Loucy (cell line): Measurements from ENCODE around the gene HOXD4.

Source experiments
- CTCF ChIP-seq: fragments of 200-600 bp; sonication (generic); conservative IDR thresholded peaks from 2 replicates; pipeline ENCODE4 v1.5.1; 2014; ENCODE audit warnings: mild to moderate bottlenecking, antibody characterized with exemption, low read length
- EZH2phosphoT487 ChIP-seq: fragments of 200-600 bp; IDR thresholded peaks from 2 replicates; pipeline ENCODE4 v1.6.1; 2018; ENCODE audit warnings: antibody characterized with exemption, mild to moderate bottlenecking, moderate library complexity, borderline replicate concordance

- TF ChIP-seq CTCF, result no peak
- TF ChIP-seq EZH2phosphoT487, result no peak
Measured at GRCh38 chr2:176148751-176149421, 2.5 kb upstream of the HOXD4 start.
